K562 (cell line): ENCODE results near the gene KBTBD4. TPM values are rescaled to one million over a fixed set of nuclear protein-coding genes. Genes with fewer than 3 reads are reported as not detected.

Experiments
- BRF2 ChIP-seq: IDR thresholded peaks from 3 replicates; pipeline ENCODE4 v1.6.1; 2011; ENCODE audit warnings: borderline replicate concordance, mild to moderate bottlenecking; ENCODE audit not compliant: insufficient read length, insufficient read depth
- CBX8 ChIP-seq: fragments of 200-600 bp; sonication (generic); IDR thresholded peaks from 2 replicates; pipeline ENCODE4 v1.6.1; 2012; ENCODE audit warnings: borderline replicate concordance, mixed run types, low read depth, mild to moderate bottlenecking, moderate library complexity, mixed read lengths, low read length, control low read depth, inconsistent platforms; ENCODE audit not compliant: poor library complexity, severe bottlenecking; ENCODE audit errors: extremely low read depth
- E2F1 ChIP-seq: sonication (generic); formaldehyde crosslinking; IDR thresholded peaks from 2 replicates; pipeline ENCODE4 v1.8.1; 2023; ENCODE audit warnings: mild to moderate bottlenecking, missing genetic modification reagents, moderate library complexity
- E2F8 ChIP-seq: fragments of 450-650 bp; IDR thresholded peaks from 2 replicates; pipeline ENCODE4 v1.7.1; 2018; ENCODE audit warnings: mild to moderate bottlenecking, low read depth; ENCODE audit not compliant: partially characterized antibody
- MCM2 ChIP-seq: fragments of 450-650 bp; IDR thresholded peaks from 2 replicates; pipeline ENCODE4 v1.6.1; 2017; ENCODE audit warnings: low read depth, mild to moderate bottlenecking
- MED1 ChIP-seq: sonication (generic); formaldehyde crosslinking; IDR thresholded peaks from 2 replicates; pipeline ENCODE4 v1.8.1; 2023; ENCODE audit warnings: missing genetic modification reagents, borderline replicate concordance
- NFE2 ChIP-seq: IDR thresholded peaks from 2 replicates; pipeline ENCODE4 v1.6.1; 2014; ENCODE audit warnings: antibody characterized with exemption, low read depth
- PKNOX1 ChIP-seq: fragments of 450-650 bp; IDR thresholded peaks from 2 replicates; pipeline ENCODE4 v1.6.1; 2016
- RBFOX2 ChIP-seq: fragments of 200-400 bp; formaldehyde crosslinking; IDR thresholded peaks from 2 replicates; pipeline ENCODE4 v1.6.1; 2017; ENCODE audit warnings: low read depth, mild to moderate bottlenecking, low read length, moderate library complexity
- ZSCAN29 ChIP-seq: fragments of 450-650 bp; IDR thresholded peaks from 2 replicates; pipeline ENCODE4 v1.6.1; 2017
- polyA plus RNA-seq, 8 experiments: library from polyadenylated mRNA; depleted of rRNA in 4 of 8; stranded (reverse) in 5 of 8; unstranded in 3 of 8; fragments of >200 nt; fragmentation: Nextera tagmentation in 2 of 8; fragmentation: Illumina TruSeq in 1 of 8; extraction: Ambion mirVana in 2 of 8; extraction: Trizol in 1 of 8; gene quantifications; 2 replicates each; pipeline versions ENCODE4 v1.2.1 to v1.2.3, GENCODE V29; 2011 to 2014; ENCODE audit warnings: inconsistent platforms in 1 of 8, missing spikeins in 1 of 8
- total RNA-seq, 7 experiments: library from RNA; depleted of rRNA in 6 of 7; stranded (reverse); fragments of >200 nt in 6 of 7; fragmentation: Illumina TruSeq in 2 of 7; extraction: Trizol in 2 of 7; gene quantifications; 2 replicates each; pipeline versions ENCODE4 v1.2.1 to v1.2.3, GENCODE V29; 2011 to 2021; ENCODE audit warnings: low replicate concordance in 1 of 7
- TF ChIP-seq, protein P1 (sequence below): IDR thresholded peaks from 2 replicates; pipeline ENCODE4 v1.6.1; 2012; ENCODE audit warnings: low read depth, low read length, improper control_type of control experiment, borderline replicate concordance
- TF ChIP-seq, protein P2 (sequence below), 2 experiments: IDR thresholded peaks; 2 replicates each; pipeline ENCODE4 v1.6.1; 2012; ENCODE audit warnings: improper control_type of control experiment in 2 of 2, low read depth in 2 of 2, low read length in 2 of 2, borderline replicate concordance in 1 of 2

KBTBD4 gene
- total and polyA plus RNA-seq, 9 of the 15 experiments (the other 6 are each of a cell fraction or from before 2014, with no cell fraction given), result 7.0 to 33.9 (median 13.3) TPM

GRCh38 chr11:47565340-47566148 is 13.2 kb downstream of the KBTBD4 start, which contains the start of gene PTPMT1 (continued):
- peak; percentile 96 for TF ChIP-seq RBFOX2
- TF ChIP-seq E2F1 (CRISPR knock-in tag), result peak; percentile 83
- no peak for TF ChIP-seq BRF2
- no peak for TF ChIP-seq E2F8
- TF ChIP-seq, protein P1, sequence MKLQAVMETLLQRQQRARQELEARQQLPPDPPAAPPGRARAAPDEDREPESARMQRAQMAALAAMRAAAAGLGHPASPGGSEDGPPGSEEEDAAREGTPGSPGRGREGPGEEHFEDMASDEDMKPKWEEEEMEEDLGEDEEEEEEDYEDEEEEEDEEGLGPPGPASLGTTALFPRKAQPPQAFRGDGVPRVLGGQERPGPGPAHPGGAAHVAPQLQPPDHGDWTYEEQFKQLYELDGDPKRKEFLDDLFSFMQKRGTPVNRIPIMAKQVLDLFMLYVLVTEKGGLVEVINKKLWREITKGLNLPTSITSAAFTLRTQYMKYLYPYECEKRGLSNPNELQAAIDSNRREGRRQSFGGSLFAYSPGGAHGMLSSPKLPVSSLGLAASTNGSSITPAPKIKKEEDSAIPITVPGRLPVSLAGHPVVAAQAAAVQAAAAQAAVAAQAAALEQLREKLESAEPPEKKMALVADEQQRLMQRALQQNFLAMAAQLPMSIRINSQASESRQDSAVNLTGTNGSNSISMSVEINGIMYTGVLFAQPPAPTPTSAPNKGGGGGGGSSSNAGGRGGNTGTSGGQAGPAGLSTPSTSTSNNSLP, result no peak
- TF ChIP-seq, protein P2, sequence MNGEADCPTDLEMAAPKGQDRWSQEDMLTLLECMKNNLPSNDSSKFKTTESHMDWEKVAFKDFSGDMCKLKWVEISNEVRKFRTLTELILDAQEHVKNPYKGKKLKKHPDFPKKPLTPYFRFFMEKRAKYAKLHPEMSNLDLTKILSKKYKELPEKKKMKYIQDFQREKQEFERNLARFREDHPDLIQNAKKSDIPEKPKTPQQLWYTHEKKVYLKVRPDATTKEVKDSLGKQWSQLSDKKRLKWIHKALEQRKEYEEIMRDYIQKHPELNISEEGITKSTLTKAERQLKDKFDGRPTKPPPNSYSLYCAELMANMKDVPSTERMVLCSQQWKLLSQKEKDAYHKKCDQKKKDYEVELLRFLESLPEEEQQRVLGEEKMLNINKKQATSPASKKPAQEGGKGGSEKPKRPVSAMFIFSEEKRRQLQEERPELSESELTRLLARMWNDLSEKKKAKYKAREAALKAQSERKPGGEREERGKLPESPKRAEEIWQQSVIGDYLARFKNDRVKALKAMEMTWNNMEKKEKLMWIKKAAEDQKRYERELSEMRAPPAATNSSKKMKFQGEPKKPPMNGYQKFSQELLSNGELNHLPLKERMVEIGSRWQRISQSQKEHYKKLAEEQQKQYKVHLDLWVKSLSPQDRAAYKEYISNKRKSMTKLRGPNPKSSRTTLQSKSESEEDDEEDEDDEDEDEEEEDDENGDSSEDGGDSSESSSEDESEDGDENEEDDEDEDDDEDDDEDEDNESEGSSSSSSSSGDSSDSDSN (IDR thresholded peaks at IDR 0.05; ENCODE audit: borderline replicate concordance in 1 of 2, low read depth in 2 of 2, low read length in 2 of 2), result peak; percentile 74 to 90; a peak in 2 of 4 replicates
- TF ChIP-seq MCM2, result no peak
- TF ChIP-seq CBX8, result no peak
- TF ChIP-seq NFE2, result no peak
- TF ChIP-seq PKNOX1, result no peak
- peak; percentile 82; the same call in 1 of the 2 replicates for TF ChIP-seq MED1
- TF ChIP-seq ZSCAN29, result no peak
